HepG2 (cell line): Measurements from ENCODE around the gene PPP2R2D.

Experiments used
- FOXJ3 ChIP-seq: sonication (generic); formaldehyde crosslinking; IDR thresholded peaks from 2 replicates; pipeline ENCODE4 v1.4.0; 2020; ENCODE audit warnings: missing genetic modification reagents, mild to moderate bottlenecking, borderline replicate concordance
- HNRNPLL ChIP-seq: fragments of 200-400 bp; formaldehyde crosslinking; IDR thresholded peaks from 2 replicates; pipeline ENCODE4 v1.6.1; 2017; ENCODE audit warnings: mild to moderate bottlenecking, low read depth, low read length; ENCODE audit not compliant: poor library complexity, severe bottlenecking
- KDM1A ChIP-seq: IDR thresholded peaks from 2 replicates; pipeline ENCODE4 v1.6.1; 2016; ENCODE audit warnings: missing compliant biosample characterization
- RAD21 ChIP-seq: fragments of 450-650 bp; formaldehyde crosslinking; IDR thresholded peaks from 2 replicates; pipeline ENCODE4 v1.5.0; 2020; ENCODE audit warnings: mild to moderate bottlenecking
- RARG ChIP-seq: sonication (generic); formaldehyde crosslinking; IDR thresholded peaks from 2 replicates; pipeline ENCODE4 v1.4.0; 2020; ENCODE audit warnings: low read depth, mild to moderate bottlenecking, missing genetic modification reagents
- ZNF18 ChIP-seq: sonication (generic); formaldehyde crosslinking; IDR thresholded peaks from 2 replicates; pipeline ENCODE4 v1.8.0; 2022; ENCODE audit warnings: mild to moderate bottlenecking, missing genetic modification reagents; ENCODE audit not compliant: insufficient replicate concordance
- ZNF33B ChIP-seq: sonication (generic); formaldehyde crosslinking; IDR thresholded peaks from 2 replicates; pipeline ENCODE4 v1.5.1; 2020; ENCODE audit warnings: mild to moderate bottlenecking, missing genetic modification reagents
- ZNF839 ChIP-seq: sonication (generic); formaldehyde crosslinking; IDR thresholded peaks from 2 replicates; pipeline ENCODE4 v1.4.0; 2020; ENCODE audit warnings: missing genetic modification reagents, mild to moderate bottlenecking, borderline replicate concordance
- ZSCAN29 ChIP-seq: sonication (generic); formaldehyde crosslinking; conservative IDR thresholded peaks from 2 replicates; pipeline ENCODE4 v1.4.0; 2020; ENCODE audit warnings: mild to moderate bottlenecking, missing genetic modification reagents
- ZSCAN5A ChIP-seq: sonication (generic); formaldehyde crosslinking; IDR thresholded peaks from 2 replicates; pipeline ENCODE4 v1.8.0; 2022; ENCODE audit warnings: mild to moderate bottlenecking, missing genetic modification reagents, borderline replicate concordance

- TF ChIP-seq ZNF18: no peak
- no peak for TF ChIP-seq ZNF33B (CRISPR knock-in tag)
- TF ChIP-seq RAD21 (CRISPR knock-in tag): 0 out of 2 replicates have a peak, but pooled peaks have one; percentile 34
- no peak for TF ChIP-seq ZNF839 (CRISPR knock-in tag)
- no peak for TF ChIP-seq ZSCAN5A (CRISPR knock-in tag)
- no peak for TF ChIP-seq HNRNPLL
- no peak for TF ChIP-seq ZSCAN29 (CRISPR knock-in tag)
- TF ChIP-seq FOXJ3 (CRISPR knock-in tag): no peak
- TF ChIP-seq RARG (CRISPR knock-in tag): no peak
- no peak for TF ChIP-seq KDM1A (CRISPR knock-in tag)
Measured at GRCh38 chr10:131943021-131943814, 42.4 kb downstream of the PPP2R2D start.
